PC-9 (cell line): ENCODE measurements around the gene RIMBP2.

Experiments
- EZH2 ChIP-seq: fragments of 200-600 bp; sonication (generic); IDR thresholded peaks from 2 replicates; pipeline ENCODE4 v1.8.0; 2017; ENCODE audit warnings: antibody characterized with exemption, low read depth
- TF ChIP-seq, protein P1 (sequence below): fragments of 200-600 bp; sonication (generic); conservative IDR thresholded peaks from 2 replicates; pipeline ENCODE4 v1.6.1; 2017; ENCODE audit warnings: mixed run types, antibody characterized with exemption, mild to moderate bottlenecking, moderate library complexity

DNA sequence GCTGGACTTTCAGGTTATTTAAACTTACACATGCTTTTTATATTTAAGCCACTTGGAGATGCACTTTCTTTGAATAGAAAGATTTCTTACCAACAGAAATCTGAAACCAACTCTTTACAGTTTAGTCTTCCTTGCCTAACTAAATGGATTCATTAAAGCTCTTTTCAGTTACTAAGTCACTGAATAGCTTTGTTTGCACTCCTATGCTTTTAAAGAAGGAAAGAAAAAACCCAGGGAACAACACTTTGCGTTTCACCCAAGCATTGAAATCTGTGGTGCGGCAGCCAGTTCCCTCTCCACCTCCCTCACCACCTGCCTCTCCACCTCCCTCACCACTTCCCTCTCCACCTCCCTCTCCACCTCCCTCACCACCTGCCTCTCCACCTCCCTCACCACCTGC lies 70.3 kb downstream of the RIMBP2 start:
- TF ChIP-seq, protein P1, sequence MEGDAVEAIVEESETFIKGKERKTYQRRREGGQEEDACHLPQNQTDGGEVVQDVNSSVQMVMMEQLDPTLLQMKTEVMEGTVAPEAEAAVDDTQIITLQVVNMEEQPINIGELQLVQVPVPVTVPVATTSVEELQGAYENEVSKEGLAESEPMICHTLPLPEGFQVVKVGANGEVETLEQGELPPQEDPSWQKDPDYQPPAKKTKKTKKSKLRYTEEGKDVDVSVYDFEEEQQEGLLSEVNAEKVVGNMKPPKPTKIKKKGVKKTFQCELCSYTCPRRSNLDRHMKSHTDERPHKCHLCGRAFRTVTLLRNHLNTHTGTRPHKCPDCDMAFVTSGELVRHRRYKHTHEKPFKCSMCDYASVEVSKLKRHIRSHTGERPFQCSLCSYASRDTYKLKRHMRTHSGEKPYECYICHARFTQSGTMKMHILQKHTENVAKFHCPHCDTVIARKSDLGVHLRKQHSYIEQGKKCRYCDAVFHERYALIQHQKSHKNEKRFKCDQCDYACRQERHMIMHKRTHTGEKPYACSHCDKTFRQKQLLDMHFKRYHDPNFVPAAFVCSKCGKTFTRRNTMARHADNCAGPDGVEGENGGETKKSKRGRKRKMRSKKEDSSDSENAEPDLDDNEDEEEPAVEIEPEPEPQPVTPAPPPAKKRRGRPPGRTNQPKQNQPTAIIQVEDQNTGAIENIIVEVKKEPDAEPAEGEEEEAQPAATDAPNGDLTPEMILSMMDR = no peak
- TF ChIP-seq EZH2 = no peak
